TTC549 (cell line): ENCODE data around the gene INPP4A.

Experiments used
- FAIRE-seq: peaks from 2 replicates; lab custom pipeline; 2012; peaks lifted over from hg19 to GRCh38; lab: Jason Lieb, UNC

Gene INPP4A

GRCh38 chr2:98637401-98638147 is 192.9 kb downstream of the INPP4A start:
- no peak for FAIRE-seq

DNA sequence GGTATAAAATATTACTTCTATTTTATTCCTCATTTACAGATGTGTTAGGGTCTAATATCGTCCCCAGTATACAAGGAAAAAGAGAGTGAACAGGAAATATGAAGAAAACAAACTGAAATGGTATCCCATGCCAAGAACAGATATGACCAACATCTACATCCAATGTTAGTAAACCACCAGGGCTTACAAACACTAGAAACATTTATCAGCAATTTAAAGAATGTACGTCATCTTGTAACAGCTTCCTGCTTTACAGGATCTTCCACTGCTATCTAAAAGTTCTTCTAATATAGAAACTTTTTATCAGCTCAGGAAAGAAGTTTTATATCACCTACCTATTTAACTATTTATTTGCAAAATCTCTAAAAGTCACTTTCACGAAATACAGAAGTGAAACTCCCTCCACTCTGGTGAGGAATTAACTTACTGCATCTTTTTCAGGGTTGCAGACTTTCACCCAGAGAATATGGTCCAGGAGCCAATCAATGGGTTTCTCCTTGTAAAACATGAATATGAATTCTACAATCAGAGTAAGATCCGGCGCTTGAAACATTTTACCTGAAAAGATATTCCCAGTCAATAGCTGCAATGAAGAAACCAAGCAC is 198.9 kb downstream of the INPP4A start:
- no peak for FAIRE-seq
